COLO829 (cell line): ENCODE measurements around the gene FRRS1.

Experiments
- DNase-seq: peaks from one replicate; pipeline ENCODE4 v3.0.0; 2012; ENCODE audit warnings: low spot score

FRRS1 gene

GRCh38 chr1:99675994-99676393 lies 90.4 kb downstream of the FRRS1 start:
- DNase-seq = no peak

DNA sequence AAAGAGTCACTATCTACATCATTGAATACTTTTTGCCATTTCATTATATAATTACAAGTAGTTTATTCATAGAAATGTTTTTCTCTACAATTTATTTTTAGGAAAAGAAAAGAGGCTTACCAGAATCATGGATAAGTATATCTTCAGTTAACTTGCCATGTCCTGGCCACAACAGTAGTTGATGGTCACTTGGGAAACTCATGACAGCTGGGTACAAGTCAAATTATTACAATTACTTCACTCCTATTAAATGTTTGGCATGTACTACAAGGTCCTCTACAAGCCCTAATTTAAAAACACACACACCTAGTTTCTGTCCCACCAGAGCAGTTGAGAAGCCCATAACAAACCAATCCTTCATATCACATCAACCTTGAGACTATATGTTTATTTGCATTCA lies 91.1 kb downstream of the FRRS1 start:
- no peak for DNase-seq

DNA sequence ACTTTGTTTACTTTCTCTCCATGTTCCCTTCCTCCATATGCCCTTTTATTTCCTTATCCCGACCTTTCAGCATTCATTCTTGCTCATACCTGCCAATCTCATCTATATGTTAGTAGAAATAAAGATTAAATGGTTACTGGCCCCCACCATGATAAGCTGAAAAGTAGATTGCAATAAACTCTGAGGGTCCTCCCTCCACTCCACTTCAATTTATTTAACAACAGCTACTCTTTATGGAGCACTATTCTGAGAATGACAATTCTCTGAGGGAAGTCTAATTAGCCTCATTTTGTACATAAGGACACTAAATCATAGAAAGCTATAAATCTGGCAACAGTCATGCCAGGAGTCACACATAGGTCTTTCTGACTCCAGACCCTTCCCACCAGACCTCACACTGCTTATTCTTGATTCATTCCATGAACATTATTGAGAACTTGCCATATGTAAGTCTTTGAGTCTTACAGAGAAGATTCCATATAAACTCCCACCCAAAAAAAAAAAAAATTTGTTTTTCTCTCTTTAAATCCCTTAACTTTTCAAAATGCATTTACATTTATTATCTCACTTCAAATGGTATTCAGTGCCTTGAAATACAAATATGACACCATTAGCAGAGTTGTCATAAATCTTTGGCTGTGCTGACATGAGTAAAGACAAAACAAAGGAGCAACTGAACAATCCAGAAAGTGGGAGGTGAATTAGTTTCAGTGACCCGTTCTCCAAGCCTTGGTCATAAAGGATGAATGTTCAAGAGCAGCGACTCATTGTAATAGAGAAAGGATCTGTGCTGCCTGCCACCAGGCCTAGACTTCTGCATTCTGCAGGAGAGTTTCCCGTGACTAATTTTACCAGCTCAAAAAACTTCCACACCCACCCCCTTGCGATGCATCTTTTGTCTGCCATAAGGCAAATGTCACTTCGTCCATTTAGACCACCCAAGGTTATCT lies 92.0 kb downstream of the FRRS1 start:
- no peak for DNase-seq

GRCh38 chr1:99673315-99673714 lies 93.1 kb downstream of the FRRS1 start:
- no peak for DNase-seq

DNA sequence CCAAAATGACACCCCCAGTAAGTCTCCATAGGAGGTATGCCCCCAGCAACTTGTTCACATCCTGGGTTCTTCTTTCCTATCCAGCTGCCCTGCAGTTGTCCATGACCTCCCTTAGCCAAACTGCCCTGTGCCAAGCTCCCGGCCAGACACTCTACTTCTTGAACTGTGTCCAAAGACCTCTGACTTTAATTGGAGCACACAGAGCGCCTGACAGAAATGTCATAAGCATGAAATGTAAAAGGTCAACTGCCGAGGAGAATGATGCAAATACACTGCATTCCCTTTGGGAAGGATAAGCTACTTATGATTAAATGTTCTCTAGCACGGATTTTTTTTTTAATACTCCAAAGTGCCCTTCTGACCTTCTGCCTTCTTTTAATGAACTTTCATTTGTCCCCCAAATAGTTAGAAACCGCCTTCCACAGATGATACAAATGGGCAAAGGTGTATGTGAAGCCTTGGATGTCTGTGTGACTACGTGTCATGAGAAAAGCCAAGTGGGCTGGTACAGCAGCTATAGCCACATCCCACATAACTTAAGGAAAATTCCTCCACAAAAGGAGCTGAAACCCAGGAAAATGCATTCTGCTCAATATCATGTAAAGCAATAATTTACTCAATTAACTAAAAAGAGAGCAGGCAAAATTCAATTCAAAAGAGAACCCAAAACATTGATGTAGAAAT lies 93.8 kb downstream of the FRRS1 start:
- DNase-seq = no peak

DNA sequence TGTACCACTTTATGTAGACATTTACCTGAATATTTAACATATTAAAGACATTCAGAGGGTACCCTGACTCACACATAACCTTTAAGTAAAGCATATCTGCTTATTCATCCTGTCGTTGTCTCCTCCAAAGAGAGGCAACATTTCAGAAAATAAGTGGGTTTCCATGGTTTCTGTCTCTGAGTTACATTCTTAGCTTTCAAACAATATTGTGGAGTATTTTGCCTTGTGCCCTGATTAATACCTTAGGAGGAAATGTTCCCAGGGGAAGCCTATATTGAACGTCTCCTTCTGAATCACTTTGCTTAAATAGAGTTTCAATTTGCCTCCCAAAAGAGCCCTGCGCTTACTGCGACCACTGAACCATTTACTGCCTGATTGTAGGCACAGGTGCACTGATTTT lies 94.4 kb downstream of the FRRS1 start:
- no peak for DNase-seq

DNA sequence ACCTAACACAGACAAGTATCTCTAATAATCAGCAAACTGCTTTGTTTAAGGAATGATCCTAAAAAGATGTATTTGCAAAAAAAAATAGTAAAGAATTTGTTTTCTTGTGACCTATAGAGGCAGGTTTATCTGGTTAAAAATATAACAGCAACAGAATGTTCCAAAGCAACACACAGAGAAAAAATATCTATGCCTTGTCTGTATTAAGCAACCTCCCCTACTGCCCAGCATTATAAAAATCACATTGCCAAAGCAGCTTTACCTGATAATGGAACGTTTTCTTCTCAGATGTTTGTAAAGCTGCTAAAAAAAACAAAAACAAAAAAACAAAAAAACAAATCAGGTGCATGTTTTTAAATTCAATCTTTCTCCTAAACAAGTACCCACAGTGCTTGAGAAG lies 95.9 kb downstream of the FRRS1 start:
- DNase-seq = no peak

DNA sequence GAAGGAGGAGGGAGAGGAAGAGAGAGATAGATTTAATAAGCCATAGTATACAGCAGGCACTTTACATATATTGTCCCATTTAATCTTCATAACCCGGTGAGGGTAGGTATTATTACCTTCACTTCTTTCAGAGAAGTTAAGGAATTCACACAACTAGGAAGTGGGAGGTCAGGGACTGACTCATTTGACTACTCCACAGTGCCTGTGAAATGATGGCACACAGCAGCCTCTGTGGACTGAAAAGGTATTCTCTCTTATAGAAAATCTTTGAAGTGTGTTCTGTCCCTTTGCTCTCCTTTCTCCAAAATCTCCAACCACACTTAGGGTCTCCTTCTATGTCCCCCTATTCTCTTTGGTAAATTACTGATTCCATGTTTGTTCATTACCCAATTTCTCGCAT lies 96.6 kb downstream of the FRRS1 start:
- no peak for DNase-seq

DNA sequence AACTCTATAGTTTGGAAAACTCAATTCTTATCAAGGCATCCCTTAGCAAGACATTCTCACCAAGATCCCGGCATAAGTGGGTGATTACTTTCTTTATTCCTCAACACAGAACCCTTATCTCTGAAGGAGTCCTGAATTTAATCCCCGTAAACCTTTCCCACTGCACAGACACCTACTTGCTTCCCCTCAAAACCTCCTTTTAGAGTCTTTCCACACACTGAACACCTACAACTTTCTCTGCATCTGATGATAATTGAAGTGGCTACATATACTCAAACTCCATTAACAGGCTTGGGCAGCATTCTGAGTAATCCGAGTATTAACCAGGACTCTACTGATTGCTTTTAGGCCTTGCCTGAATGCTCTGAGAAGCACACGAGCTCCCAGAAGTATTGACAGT lies 97.1 kb downstream of the FRRS1 start:
- DNase-seq = no peak

- DNase-seq = no peak
Measured at GRCh38 chr1:99665212-99665611, 101.2 kb downstream of the FRRS1 start.

- no peak for DNase-seq
Measured at GRCh38 chr1:99663501-99663900, 102.9 kb downstream of the FRRS1 start.

- DNase-seq = no peak
Measured at GRCh38 chr1:99662539-99663080, 103.8 kb downstream of the FRRS1 start.

GRCh38 chr1:99661780-99662179 lies 104.7 kb downstream of the FRRS1 start:
- DNase-seq = no peak

DNA sequence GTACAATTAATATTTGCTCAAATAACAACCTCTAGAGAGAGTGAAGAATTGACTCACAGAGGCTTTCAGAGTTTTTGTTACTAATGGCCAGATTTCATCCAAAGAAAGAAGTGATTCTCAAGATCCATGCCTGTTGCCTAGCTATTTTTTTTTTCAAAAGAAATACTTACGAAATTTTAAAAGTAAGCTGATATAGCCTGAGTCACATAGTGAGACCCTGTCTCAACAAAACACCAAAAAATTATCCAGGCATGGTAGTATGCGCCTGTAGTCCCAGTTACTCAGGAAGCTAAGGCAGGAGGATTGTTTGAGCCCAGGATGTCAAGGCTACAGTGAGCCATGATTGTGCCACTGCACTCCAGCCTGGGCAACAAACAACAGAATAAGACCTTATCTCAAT lies 105.9 kb downstream of the FRRS1 start:
- DNase-seq = no peak

- DNase-seq = no peak
Measured at GRCh38 chr1:99659755-99660210, 106.7 kb downstream of the FRRS1 start.
